Ovary (tissue), 9 donors: ENCODE results near the gene CCND3. TPM values are rescaled to one million over a fixed set of nuclear protein-coding genes. Genes with fewer than 3 reads are reported as not detected.

Experiments used
- DNase-seq, 5 donors: peaks; one replicate each; pipeline ENCODE4 v3.0.0-alpha.2; 2019 to 2020
- H3K27ac ChIP-seq, 2 donors: fragments of 200-600 bp; one replicate each; pipeline versions ENCODE4 v1.5.1 to v1.8.0; 2019 to 2022
- H3K27me3 ChIP-seq: fragments of 200-600 bp; one replicate; pipeline ENCODE4 v1.8.0; 2022
- H3K36me3 ChIP-seq: fragments of 200-600 bp; sonication (generic); one replicate; pipeline ENCODE4 v1.5.1; 2019
- H3K4me1 ChIP-seq: one replicate; pipeline ENCODE4 v1.8.1; 2013; ENCODE audit warnings: mild to moderate bottlenecking, moderate library complexity; ENCODE audit not compliant: insufficient read depth
- H3K4me3 ChIP-seq: fragments of 200-600 bp; sonication (generic); one replicate; pipeline ENCODE4 v1.5.1; 2017
- H3K9me3 ChIP-seq, 2 donors: fragments of 200-600 bp in 1 of 2; sonication (generic) in 1 of 2; one replicate each; pipeline versions ENCODE4 v1.5.1 to v1.8.1; 2013 to 2019; ENCODE audit warnings: mild to moderate bottlenecking in 1 of 2, moderate library complexity in 1 of 2
- CTCF ChIP-seq, 3 donors: fragments of 450-650 bp in 2 of 3; fragments of 200-600 bp in 1 of 3; IDR thresholded peaks; one replicate each; pipeline versions ENCODE4 v1.5.1 to v1.8.0; 2016 to 2022; ENCODE audit warnings: antibody characterized with exemption in 3 of 3, mild to moderate bottlenecking in 1 of 3
- EP300 ChIP-seq: sonication (generic); formaldehyde crosslinking; IDR thresholded peaks from one replicate; pipeline ENCODE4 v1.6.1; 2017; ENCODE audit warnings: antibody characterized with exemption
- POLR2A ChIP-seq: fragments of 450-650 bp; IDR thresholded peaks from one replicate; pipeline ENCODE4 v1.6.1; 2017; ENCODE audit warnings: antibody characterized with exemption, mild to moderate bottlenecking, moderate library complexity
- WGBS, 3 donors: extraction: QIAGEN DNeasy Blood & Tissue Kit in 1 of 3; methylation state at CpG; one replicate each; pipeline versions ENCODE4 v1.1.5 to v1.1.7; 2013 to 2017; 5-methylcytosine and 5-hydroxymethylcytosine counted together
- intact Hi-C, 4 donors: fragments of 100-400 bp; cut with DNase I; formaldehyde crosslinking; loops; one replicate each; pipeline versions ENCODE4 v1.11.0 to v1.15.1; 2022 to 2023
- polyA plus RNA-seq, 2 donors: library from polyadenylated mRNA; stranded (reverse); fragments of 200-250 nt in 1 of 2; fragments of 350-450 nt in 1 of 2; fragmentation: Illumina TruSeq in 1 of 2; extraction: RNeasy Lipid Tissue Mini Kit (QIAGEN cat#74804) in 1 of 2; gene quantifications; one replicate each; pipeline ENCODE4 v1.2.3, GENCODE V29; 2013 to 2014
- total RNA-seq, 7 donors: library from RNA; depleted of rRNA in 2 of 7; stranded (reverse); fragments of >200 nt in 2 of 7; fragmentation: NEBNext Ultra II Directional in 3 of 7; extraction: Animal tissue kit (Norgen Biotek cat#: 25700) in 3 of 7; gene quantifications; one replicate each; pipeline versions ENCODE4 v1.1.0 to v1.2.4, GENCODE V29; 2016 to 2023
- donor health status: DM: no; HTN: no; CAD: no; lungs with moderate emphysema.
- donor health status: DM: no; HTN: no; CAD: no.
- donor health status: Bipolar disorder and iron deficiency.
- donor health status: DM: yes; HTN: yes; CAD: no.
- donor health status: DM: no; HTN: no; CAD: no.
- donor health status: DM: yes; HTN: yes; CAD: no.

The CCND3 gene
- total and polyA plus RNA-seq, 9 donors = 22.7 to 217 (median 53.7) TPM

DNA sequence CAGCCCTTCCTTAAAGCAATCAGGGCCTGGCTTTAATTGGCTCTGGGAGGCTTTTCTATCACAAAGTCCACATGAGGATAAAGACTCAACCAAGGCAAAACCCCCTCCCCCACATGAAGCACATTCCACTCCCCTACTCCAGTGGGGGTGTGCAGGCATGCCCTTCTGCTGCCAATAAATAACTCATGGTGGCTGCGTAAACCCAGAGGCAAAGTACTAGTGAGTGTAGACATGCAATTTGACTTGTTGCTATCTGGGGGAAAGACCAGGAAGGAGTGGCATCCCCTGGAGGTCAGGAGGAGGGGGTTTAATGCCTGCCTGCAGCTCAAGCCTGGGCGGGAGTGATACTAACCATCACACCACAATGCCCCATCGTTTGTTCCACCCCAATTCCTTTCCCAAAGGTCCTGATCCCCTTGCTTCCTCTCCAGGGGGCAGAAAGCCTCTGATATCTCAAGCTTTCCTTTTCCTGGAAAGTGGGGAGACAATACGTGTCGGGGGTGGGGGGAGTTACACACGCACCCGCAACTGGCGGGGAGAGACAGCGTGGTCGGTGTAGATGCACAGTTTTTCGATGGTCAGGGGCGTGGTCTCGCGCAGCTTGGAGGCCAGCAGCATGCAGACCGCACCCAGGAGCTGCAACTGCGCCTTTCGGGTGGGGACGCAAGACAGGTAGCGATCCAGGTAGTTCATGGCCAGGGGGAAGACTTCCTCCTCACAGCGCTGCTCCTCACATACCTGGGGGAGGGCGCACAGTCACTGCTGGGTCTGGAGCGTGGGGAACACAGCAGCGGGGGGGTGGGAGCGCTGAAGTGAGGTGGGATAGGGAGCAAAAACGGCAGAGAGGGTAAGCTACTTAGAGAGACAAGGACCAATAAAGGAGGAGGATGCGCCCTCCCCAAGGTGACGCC, 1.5 kb downstream of the CCND3 start:
- peak in 2 of 5 donors; percentile 17 to 20 for DNase-seq
- Histone ChIP-seq H3K4me3 (peak overlapping the region; percentile 61), H3K27me3 (no peaks in the 10 kb centered on the region), H3K4me1 (peaks cover 10% of the 10 kb centered on the region), H3K27ac (peak overlapping the region in 1 of 2 donors; percentile 31), H3K9me3 (no peaks in the 10 kb centered on the region), H3K36me3 (no peaks in the 10 kb centered on the region)
- intact Hi-C loops = loop anchor here (5.0 to 10.0 kb wide), 3 partner anchors 102 to 155 kb away; partner anchors contain the start of genes PRICKLE4 (in 1 of the 4) and TOMM6 (in 1 of the 4)
- 8 to 13% (median 8%) methylated on average over 26 to 27 of the region's 27 CpGs for WGBS, 3 donors
- TF ChIP-seq POLR2A = no peak
- no peak for TF ChIP-seq CTCF (IDR thresholded peaks at IDR 0.05)

- peak; percentile 38 to 70 (median 58) for DNase-seq
- TF ChIP-seq EP300 = no peak
- TF ChIP-seq CTCF (IDR thresholded peaks at IDR 0.05) = no peak
- no peak for TF ChIP-seq POLR2A
- intact Hi-C loops = loop anchor here in 3 of 4 donors (5.0 to 10.0 kb wide), 3 partner anchors 103 to 155 kb away; partner anchors contain the start of genes PRICKLE4 (in 1 of the 3) and TOMM6 (in 1 of the 3)
- 22 to 37% (median 28%) methylated on average over 11 of the region's 11 CpGs for WGBS, 3 donors
- H3K27me3 ChIP-seq = no peaks in the 10 kb centered on the region
- no peak overlapping the region for H3K4me3 ChIP-seq
- peaks cover 10% of the 10 kb centered on the region for H3K4me1 ChIP-seq
- no peaks in the 10 kb centered on the region for H3K9me3 ChIP-seq
- H3K27ac ChIP-seq = peak overlapping the region in 1 of 2 donors; percentile 31
- H3K36me3 ChIP-seq = no peaks in the 10 kb centered on the region
These were observed 2.3 kb downstream of the CCND3 start for GRCh38 chr6:41939176-41939847.

- Histone ChIP-seq H3K27ac (peak overlapping the region in 1 of 2 donors; percentile 31), H3K9me3 (no peaks in the 10 kb centered on the region), H3K4me3 (no peak overlapping the region), H3K27me3 (no peaks in the 10 kb centered on the region), H3K4me1 (peaks cover 10% of the 10 kb centered on the region), H3K36me3 (no peaks in the 10 kb centered on the region)
- TF ChIP-seq EP300 = no peak
- TF ChIP-seq CTCF (IDR thresholded peaks at IDR 0.05) = no peak
- TF ChIP-seq POLR2A = no peak
- DNase-seq = peak in 1 of 5 donors; percentile 37
- 51 to 57% (median 56%) methylated on average over 5 of the region's 5 CpGs for WGBS, 3 donors
- intact Hi-C loops = loop anchor here in 3 of 4 donors (5.0 to 10.0 kb wide), 3 partner anchors 104 to 154 kb away; partner anchors contain the start of genes PRICKLE4 (in 1 of the 3) and TOMM6 (in 1 of the 3)
These were observed 2.9 kb downstream of the CCND3 start for GRCh38 chr6:41938590-41939175.
